Cerebellar cortex (tissue), 1 donor: Measurements from ENCODE around the gene VDAC1.
"Not testable (repeated sequence)": the region's sequence is repeated elsewhere in the genome, so short reads cannot be mapped to it uniquely, and the experiment has no call there.

Source experiments
- DNase-seq: peaks from one replicate; pipeline ENCODE4 v3.0.0-alpha.2; 2015; ENCODE audit warnings: low spot score

Gene VDAC1

GRCh38 chr5:133995341-133995740 lies 9.4 kb downstream of the VDAC1 start:
- no peak for DNase-seq

- DNase-seq: no peak
Observed at GRCh38 chr5:133994990-133995333, 9.8 kb downstream of the VDAC1 start.

- DNase-seq: no peak
Observed at GRCh38 chr5:133994297-133994989, 10.3 kb downstream of the VDAC1 start.

- DNase-seq: no peak
Observed at GRCh38 chr5:133993185-133993936, 11.4 kb downstream of the VDAC1 start.

DNA sequence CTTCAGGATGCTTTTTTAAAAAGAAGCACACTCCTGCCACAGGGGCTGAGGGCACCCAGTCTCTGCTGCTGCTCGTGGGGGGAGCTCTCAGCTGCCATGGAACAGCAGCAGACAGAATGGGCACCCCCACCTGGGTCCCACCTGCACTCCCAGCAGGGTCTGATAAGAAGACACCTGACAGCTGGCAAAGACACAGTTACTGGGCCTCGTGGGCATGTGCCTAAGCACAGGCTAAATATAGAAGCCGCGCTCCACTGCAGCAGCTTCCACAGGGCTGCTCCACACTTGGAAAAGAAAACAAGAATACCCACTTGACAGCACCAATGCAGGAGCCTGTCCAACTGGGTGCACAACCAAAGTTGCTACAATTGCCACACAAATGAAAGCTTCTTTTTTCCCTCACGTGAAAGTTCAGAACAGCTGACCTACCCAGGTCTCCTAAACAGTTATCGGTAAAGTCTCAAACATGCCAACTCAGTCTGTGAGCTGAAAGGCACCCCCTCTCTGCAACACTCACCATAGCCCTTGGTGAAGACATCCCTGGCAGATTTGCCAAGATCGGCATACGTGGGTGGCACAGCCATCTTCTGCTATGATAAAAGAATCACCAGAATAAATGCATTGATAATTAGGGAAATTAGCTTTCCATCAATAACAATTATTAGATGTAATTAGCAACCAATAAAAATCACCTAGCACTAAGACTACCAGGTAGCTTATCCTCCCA lies 12.2 kb downstream of the VDAC1 start:
- peak; percentile 66 for DNase-seq

- DNase-seq: no peak
Observed at GRCh38 chr5:133991171-133991910, 13.4 kb downstream of the VDAC1 start.

- DNase-seq: no peak
Observed at GRCh38 chr5:133990396-133990795, 14.4 kb downstream of the VDAC1 start.

- no peak for DNase-seq
Observed at GRCh38 chr5:133985540-133986180, 19.1 kb downstream of the VDAC1 start.

GRCh38 chr5:133983674-133984073 lies 21.1 kb downstream of the VDAC1 start:
- DNase-seq: no peak

- DNase-seq: no peak
Observed at GRCh38 chr5:133981714-133982113, 23.1 kb downstream of the VDAC1 start.

- DNase-seq: no peak
Observed at GRCh38 chr5:133980652-133981051, 24.1 kb downstream of the VDAC1 start.

- no peak for DNase-seq
Observed at GRCh38 chr5:133978943-133979342, 25.8 kb downstream of the VDAC1 start.

DNA sequence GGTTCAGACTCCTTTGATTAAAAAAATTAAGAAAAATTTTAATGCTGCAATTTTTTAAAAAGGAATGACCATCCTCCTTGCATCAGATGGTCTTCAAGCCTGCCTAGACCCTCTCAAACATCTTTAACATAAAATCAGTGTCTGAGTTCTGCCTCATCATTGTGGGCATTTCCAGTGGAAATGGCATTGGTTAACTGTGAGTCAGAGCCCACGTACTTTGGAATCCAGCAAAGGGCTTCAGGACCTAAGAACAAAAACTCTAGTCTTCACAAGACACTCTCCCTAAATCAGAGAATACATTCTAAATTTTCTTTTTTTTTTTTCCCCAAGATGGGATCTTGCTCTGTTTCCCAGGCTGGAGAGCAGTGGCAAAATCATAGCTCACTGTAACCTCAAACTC lies 26.9 kb downstream of the VDAC1 start:
- no peak for DNase-seq

- peak; percentile 26 for DNase-seq
Observed at GRCh38 chr5:133977161-133977787, 27.5 kb downstream of the VDAC1 start.

DNA sequence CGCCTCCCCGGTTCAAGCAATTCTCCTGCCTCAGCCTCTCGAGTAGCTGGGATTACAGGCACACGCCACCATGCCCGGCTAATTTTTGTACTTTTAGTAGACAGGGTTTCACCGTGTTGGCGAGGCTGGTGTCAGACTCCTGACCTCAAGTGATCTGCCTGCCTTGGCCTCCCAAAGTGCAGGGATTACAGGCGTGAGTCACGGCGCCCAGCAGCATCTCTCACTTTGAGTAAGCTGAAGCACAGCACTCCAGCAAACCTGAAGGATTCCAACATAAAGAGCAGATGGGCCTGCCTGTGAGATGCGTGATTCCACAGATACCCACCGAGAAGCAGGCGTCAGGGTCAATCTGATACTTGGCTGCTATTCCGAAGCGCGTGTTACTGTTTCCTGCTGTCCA lies 29.2 kb downstream of the VDAC1 start:
- not testable (repeated sequence) for DNase-seq

DNA sequence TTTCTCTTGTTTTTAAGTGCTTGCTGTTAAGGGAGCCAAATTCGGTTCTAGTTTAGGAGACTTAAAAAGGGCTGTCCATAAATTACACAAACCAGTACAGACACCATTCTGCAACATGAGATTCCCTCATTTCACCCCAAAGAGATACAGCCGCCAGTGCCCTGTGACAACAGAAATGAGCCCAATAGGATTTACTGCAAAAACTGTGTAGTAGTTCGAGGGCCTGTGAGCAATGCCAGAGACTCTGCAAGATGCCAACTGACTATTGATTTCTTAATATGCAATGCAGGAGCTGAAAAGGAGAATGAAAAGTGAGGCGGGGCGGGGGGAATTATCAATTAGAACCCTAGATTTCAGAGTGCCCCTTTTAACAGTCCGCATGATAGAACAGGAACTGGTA lies 30.6 kb downstream of the VDAC1 start:
- no peak for DNase-seq

GRCh38 chr5:133970325-133970909 lies 34.4 kb downstream of the VDAC1 start:
- no peak for DNase-seq

DNA sequence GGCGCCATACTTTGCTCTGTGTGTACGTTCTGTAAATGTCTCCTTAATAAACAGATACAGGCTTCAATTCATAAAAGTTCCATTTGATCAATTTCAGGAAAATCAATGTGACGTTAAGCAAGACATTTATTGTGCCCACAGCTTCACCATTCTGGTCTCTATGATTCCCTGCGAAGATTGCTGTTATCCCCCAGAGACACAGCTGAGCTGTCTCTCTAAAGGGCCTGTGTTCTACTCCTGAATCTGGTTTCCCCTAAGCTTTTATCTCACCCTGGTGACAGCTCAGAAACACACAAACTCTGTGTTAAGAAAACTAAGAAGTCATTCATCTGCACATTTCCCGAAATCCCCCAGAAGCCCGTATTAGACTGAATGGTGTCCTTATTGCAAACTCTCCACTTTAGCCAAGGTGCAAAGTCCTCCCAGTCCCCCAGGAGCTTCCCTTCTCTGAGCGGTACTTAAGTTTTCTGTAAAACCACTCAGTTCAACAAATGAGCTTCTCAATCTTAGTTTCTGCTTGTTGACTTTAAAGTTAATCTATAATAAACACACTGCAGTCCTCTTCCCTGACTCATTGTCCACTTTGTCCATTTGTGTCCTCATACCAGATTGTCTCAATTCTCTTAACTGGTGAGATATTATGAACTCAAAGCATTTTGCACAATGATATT lies 35.0 kb downstream of the VDAC1 start:
- DNase-seq: no peak

GRCh38 chr5:133968204-133968980 lies 36.4 kb downstream of the VDAC1 start, which contains the start of gene C5orf15:
TSS of gene C5orf15 (minus strand) at chr5:133968625. CDS start at chr5:133968584, 41 bp downstream.
- peak; percentile 99 for DNase-seq
